ENCODE data around the gene ATF2.

The ATF2 gene

GRCh38 chr2:175181104-175181876, 13.3 kb upstream of the ATF2 start, which contains the start of gene ATP5MC3:
TSS of gene ATP5MC3 (minus strand) at chr2:175181710. CDS start at chr2:175181393, 317 bp downstream.
- Histone ChIP-seq H3K9me3 (ENCODE audit: control insufficient read depth, insufficient read depth, low read length) (no peaks in the 10 kb centered on the region), H3K36me3 (ENCODE audit: control insufficient read depth, insufficient read depth, low read length) (peaks cover 3% of the 10 kb centered on the region; the same call in 1 of the 2 replicates), H3K4me1 (ENCODE audit: control insufficient read depth, insufficient read depth, low read length) (no peaks in the 10 kb centered on the region), H3K27ac (ENCODE audit: low read length) (no peak within 1 kb of the TSS), H3K4me3 (ENCODE audit: low read length) (peak within 1 kb of the TSS; percentile 92), H3K27me3 (ENCODE audit: control insufficient read depth, insufficient read depth, low read length) (no peaks in the 10 kb centered on the region)
- WGBS (ENCODE audit: insufficient coverage, insufficient read length): no CpG with 5 or more reads among the region's 53 CpGs
- DNase-seq (ENCODE audit: low read depth, low spot score): peak; percentile 92

GRCh38 chr2:175180701-175181103, 12.7 kb upstream of the ATF2 start:
- WGBS (ENCODE audit: insufficient coverage, insufficient read length): no CpG with 5 or more reads among the region's 10 CpGs
- Histone ChIP-seq H3K27me3 (ENCODE audit: control insufficient read depth, insufficient read depth, low read length) (no peaks in the 10 kb centered on the region), H3K36me3 (ENCODE audit: control insufficient read depth, insufficient read depth, low read length) (peaks cover 3% of the 10 kb centered on the region; the same call in 1 of the 2 replicates), H3K9me3 (ENCODE audit: control insufficient read depth, insufficient read depth, low read length) (no peaks in the 10 kb centered on the region), H3K4me3 (ENCODE audit: low read length) (peak overlapping the region; percentile 92), H3K4me1 (ENCODE audit: control insufficient read depth, insufficient read depth, low read length) (no peaks in the 10 kb centered on the region), H3K27ac (ENCODE audit: low read length) (no peak overlapping the region)
- DNase-seq (ENCODE audit: low read depth, low spot score): no peak

GRCh38 chr2:175176624-175177023, 8.6 kb upstream of the ATF2 start:
- no CpG with 5 or more reads among the region's 5 CpGs for WGBS (ENCODE audit: insufficient coverage, insufficient read length)
- Histone ChIP-seq H3K27ac (ENCODE audit: low read length) (no peak overlapping the region), H3K36me3 (ENCODE audit: control insufficient read depth, insufficient read depth, low read length) (peaks cover 3% of the 10 kb centered on the region; the same call in 1 of the 2 replicates), H3K4me1 (ENCODE audit: control insufficient read depth, insufficient read depth, low read length) (no peaks in the 10 kb centered on the region), H3K4me3 (ENCODE audit: low read length) (no peak overlapping the region), H3K9me3 (ENCODE audit: control insufficient read depth, insufficient read depth, low read length) (no peaks in the 10 kb centered on the region), H3K27me3 (ENCODE audit: control insufficient read depth, insufficient read depth, low read length) (no peaks in the 10 kb centered on the region; the same call in 1 of the 2 replicates)
- DNase-seq (ENCODE audit: low read depth, low spot score): no peak

GRCh38 chr2:175175896-175176295, 7.9 kb upstream of the ATF2 start:
- no peak for DNase-seq (ENCODE audit: low read depth, low spot score)
- Histone ChIP-seq H3K36me3 (ENCODE audit: control insufficient read depth, insufficient read depth, low read length) (peaks cover 3% of the 10 kb centered on the region; the same call in 1 of the 2 replicates), H3K4me3 (ENCODE audit: low read length) (no peak overlapping the region), H3K4me1 (ENCODE audit: control insufficient read depth, insufficient read depth, low read length) (no peaks in the 10 kb centered on the region), H3K27ac (ENCODE audit: low read length) (no peak overlapping the region), H3K27me3 (ENCODE audit: control insufficient read depth, insufficient read depth, low read length) (no peaks in the 10 kb centered on the region; the same call in 1 of the 2 replicates), H3K9me3 (ENCODE audit: control insufficient read depth, insufficient read depth, low read length) (no peaks in the 10 kb centered on the region)
- WGBS (ENCODE audit: insufficient coverage, insufficient read length): no CpG with 5 or more reads among the region's 1 CpG

- DNase-seq (ENCODE audit: low read depth, low spot score): no peak
- no CpG with 5 or more reads among the region's 2 CpGs for WGBS (ENCODE audit: insufficient coverage, insufficient read length)
- H3K4me1 ChIP-seq (ENCODE audit: control insufficient read depth, insufficient read depth, low read length): no peaks in the 10 kb centered on the region
- no peak overlapping the region for H3K4me3 ChIP-seq (ENCODE audit: low read length)
- H3K27ac ChIP-seq (ENCODE audit: low read length): no peak overlapping the region
- H3K36me3 ChIP-seq (ENCODE audit: control insufficient read depth, insufficient read depth, low read length): peaks cover 3% of the 10 kb centered on the region; the same call in 1 of the 2 replicates
- H3K9me3 ChIP-seq (ENCODE audit: control insufficient read depth, insufficient read depth, low read length): no peaks in the 10 kb centered on the region
- no peaks in the 10 kb centered on the region; the same call in 1 of the 2 replicates for H3K27me3 ChIP-seq (ENCODE audit: control insufficient read depth, insufficient read depth, low read length)
Observed at GRCh38 chr2:175175320-175175719, 7.3 kb upstream of the ATF2 start.

- H3K4me1 ChIP-seq (ENCODE audit: control insufficient read depth, insufficient read depth, low read length): no peaks in the 10 kb centered on the region
- no peak overlapping the region for H3K27ac ChIP-seq (ENCODE audit: low read length)
- no peaks in the 10 kb centered on the region; the same call in 1 of the 2 replicates for H3K27me3 ChIP-seq (ENCODE audit: control insufficient read depth, insufficient read depth, low read length)
- no peaks in the 10 kb centered on the region; the same call in 1 of the 2 replicates for H3K36me3 ChIP-seq (ENCODE audit: control insufficient read depth, insufficient read depth, low read length)
- no peak for DNase-seq (ENCODE audit: low read depth, low spot score)
- WGBS (ENCODE audit: insufficient coverage, insufficient read length): no CpG with 5 or more reads among the region's 3 CpGs
- H3K4me3 ChIP-seq (ENCODE audit: low read length): no peak overlapping the region
- no peaks in the 10 kb centered on the region for H3K9me3 ChIP-seq (ENCODE audit: control insufficient read depth, insufficient read depth, low read length)
Observed at GRCh38 chr2:175170659-175171304, 2.8 kb upstream of the ATF2 start.

- DNase-seq (ENCODE audit: low read depth, low spot score): no peak
- WGBS (ENCODE audit: insufficient coverage, insufficient read length): no CpG with 5 or more reads among the region's 3 CpGs
- no peaks in the 10 kb centered on the region for H3K9me3 ChIP-seq (ENCODE audit: control insufficient read depth, insufficient read depth, low read length)
- H3K4me3 ChIP-seq (ENCODE audit: low read length): no peak overlapping the region
- no peaks in the 10 kb centered on the region; the same call in 1 of the 2 replicates for H3K27me3 ChIP-seq (ENCODE audit: control insufficient read depth, insufficient read depth, low read length)
- no peaks in the 10 kb centered on the region for H3K4me1 ChIP-seq (ENCODE audit: control insufficient read depth, insufficient read depth, low read length)
- no peak overlapping the region for H3K27ac ChIP-seq (ENCODE audit: low read length)
- no peaks in the 10 kb centered on the region; the same call in 1 of the 2 replicates for H3K36me3 ChIP-seq (ENCODE audit: control insufficient read depth, insufficient read depth, low read length)
Observed at GRCh38 chr2:175169191-175169590, 1.2 kb upstream of the ATF2 start.

- H3K4me1 ChIP-seq (ENCODE audit: control insufficient read depth, insufficient read depth, low read length): no peaks in the 10 kb centered on the region
- DNase-seq (ENCODE audit: low read depth, low spot score): no peak
- peak overlapping the region; percentile 94 for H3K4me3 ChIP-seq (ENCODE audit: low read length)
- no peak overlapping the region for H3K27ac ChIP-seq (ENCODE audit: low read length)
- no peaks in the 10 kb centered on the region for H3K9me3 ChIP-seq (ENCODE audit: control insufficient read depth, insufficient read depth, low read length)
- H3K27me3 ChIP-seq (ENCODE audit: control insufficient read depth, insufficient read depth, low read length): no peaks in the 10 kb centered on the region
- WGBS (ENCODE audit: insufficient coverage, insufficient read length): no CpG with 5 or more reads among the region's 11 CpGs
- no peaks in the 10 kb centered on the region; the same call in 1 of the 2 replicates for H3K36me3 ChIP-seq (ENCODE audit: control insufficient read depth, insufficient read depth, low read length)
Observed at GRCh38 chr2:175168564-175168945, 552 bp upstream of the ATF2 start.

GRCh38 chr2:175167076-175167791, 769 bp downstream of the ATF2 start:
- Histone ChIP-seq H3K9me3 (ENCODE audit: control insufficient read depth, insufficient read depth, low read length) (no peaks in the 10 kb centered on the region), H3K4me3 (ENCODE audit: low read length) (peak overlapping the region; percentile 78), H3K36me3 (ENCODE audit: control insufficient read depth, insufficient read depth, low read length) (no peaks in the 10 kb centered on the region; the same call in 1 of the 2 replicates), H3K27me3 (ENCODE audit: control insufficient read depth, insufficient read depth, low read length) (no peaks in the 10 kb centered on the region), H3K27ac (ENCODE audit: low read length) (no peak overlapping the region), H3K4me1 (ENCODE audit: control insufficient read depth, insufficient read depth, low read length) (no peaks in the 10 kb centered on the region)
- WGBS (ENCODE audit: insufficient coverage, insufficient read length): no CpG with 5 or more reads among the region's 32 CpGs
- DNase-seq (ENCODE audit: low read depth, low spot score): no peak

- H3K27ac ChIP-seq (ENCODE audit: low read length): no peak overlapping the region
- no peak overlapping the region; the same call in 1 of the 2 replicates for H3K4me3 ChIP-seq (ENCODE audit: low read length)
- DNase-seq (ENCODE audit: low read depth, low spot score): no peak
- WGBS (ENCODE audit: insufficient coverage, insufficient read length): 100% methylated on average over 1 of the region's 9 CpGs
- no peaks in the 10 kb centered on the region for H3K9me3 ChIP-seq (ENCODE audit: control insufficient read depth, insufficient read depth, low read length)
- no peaks in the 10 kb centered on the region for H3K36me3 ChIP-seq (ENCODE audit: control insufficient read depth, insufficient read depth, low read length)
- no peaks in the 10 kb centered on the region for H3K4me1 ChIP-seq (ENCODE audit: control insufficient read depth, insufficient read depth, low read length)
- H3K27me3 ChIP-seq (ENCODE audit: control insufficient read depth, insufficient read depth, low read length): no peaks in the 10 kb centered on the region
Observed at GRCh38 chr2:175166216-175166824, 1.7 kb downstream of the ATF2 start.

Data from iPS DF 6.9 (cell line).